ENCODE results near the gene ORM1.

- TF ChIP-seq CTCF (conservative IDR thresholded peaks at IDR 0.05; ENCODE audit: low read depth, low read length) (no peak), EZH2 (IDR thresholded peaks at IDR 0.05; ENCODE audit: low read length, unreplicated experiment) (no peak)
These were observed 26.1 kb downstream of the ORM1 start for GRCh38 chr9:114348906-114349482.
